Keratinocyte (primary cell): ENCODE results near the gene TMEM163. TPM values are rescaled to one million over a fixed set of nuclear protein-coding genes. Genes with fewer than 3 reads are reported as not detected.

ENCODE experiments used
- DNase-seq: peaks from one replicate; pipeline ENCODE4 v3.0.0-alpha.2; 2011; ENCODE audit warnings: low read depth, missing footprints, low spot score
- FAIRE-seq: peaks from 2 replicates; lab custom pipeline; 2011; peaks lifted over from hg19 to GRCh38; lab: Jason Lieb, UNC
- H2AFZ ChIP-seq: 2 replicates; pipeline ENCODE4 v1.6.0; 2012; ENCODE audit warnings: low read length, control low read depth, inconsistent platforms; ENCODE audit not compliant: control insufficient read depth
- H3K27ac ChIP-seq: 2 replicates; pipeline ENCODE4 v1.5.1; 2011; ENCODE audit warnings: low read length; ENCODE audit not compliant: control insufficient read depth, insufficient read depth
- H3K27me3 ChIP-seq: 3 replicates; pipeline ENCODE4 v1.6.0; 2011; ENCODE audit warnings: low read length; ENCODE audit not compliant: control insufficient read depth, insufficient read depth; ENCODE audit errors: extremely low read depth
- H3K36me3 ChIP-seq, 2 experiments: 2 replicates in 1 of 2; 3 replicates in 1 of 2; pipeline ENCODE4 v1.5.1; 2011; ENCODE audit warnings: low read length in 2 of 2, mild to moderate bottlenecking in 1 of 2; ENCODE audit not compliant: control insufficient read depth in 2 of 2, insufficient read depth in 2 of 2; ENCODE audit errors: extremely low read depth in 1 of 2
- H3K4me1 ChIP-seq: 3 replicates; pipeline ENCODE4 v1.5.1; 2011; ENCODE audit warnings: low read length; ENCODE audit not compliant: control insufficient read depth, insufficient read depth; ENCODE audit errors: extremely low read depth
- H3K4me2 ChIP-seq: 3 replicates; pipeline ENCODE4 v1.6.0; 2011; ENCODE audit warnings: low read depth, low read length; ENCODE audit not compliant: control insufficient read depth, insufficient read depth; ENCODE audit errors: extremely low read depth
- H3K4me3 ChIP-seq, 3 experiments: fragments of 200-600 bp in 1 of 3; sonication (generic) in 1 of 3; 2 replicates in 2 of 3; 3 replicates in 1 of 3; pipeline ENCODE4 v1.5.1; 2011 to 2016; ENCODE audit warnings: low read length in 3 of 3, mild to moderate bottlenecking in 3 of 3, control low read depth in 2 of 3, inconsistent platforms in 1 of 3, low read depth in 1 of 3, mixed read lengths in 1 of 3, mixed run types in 1 of 3, moderate library complexity in 1 of 3; ENCODE audit not compliant: control insufficient read depth in 2 of 3, insufficient read depth in 2 of 3; ENCODE audit errors: extremely low read depth in 1 of 3
- H3K79me2 ChIP-seq: 2 replicates; pipeline ENCODE4 v1.6.0; 2012; ENCODE audit warnings: low read length; ENCODE audit not compliant: control insufficient read depth, insufficient read depth
- H3K9ac ChIP-seq: 3 replicates; pipeline ENCODE4 v1.6.0; 2011; ENCODE audit warnings: low read length; ENCODE audit not compliant: control insufficient read depth, insufficient read depth; ENCODE audit errors: extremely low read depth
- H3K9me1 ChIP-seq: 3 replicates; pipeline ENCODE4 v1.6.0; 2011; ENCODE audit warnings: low read length; ENCODE audit not compliant: control insufficient read depth, insufficient read depth; ENCODE audit errors: extremely low read depth
- H3K9me3 ChIP-seq: 2 replicates; pipeline ENCODE4 v1.5.1; 2012; ENCODE audit warnings: low read depth, low read length; ENCODE audit not compliant: control insufficient read depth
- H4K20me1 ChIP-seq: 3 replicates; pipeline ENCODE4 v1.6.0; 2011; ENCODE audit warnings: low read length; ENCODE audit not compliant: control insufficient read depth, insufficient read depth; ENCODE audit errors: extremely low read depth
- CTCF ChIP-seq, 3 experiments: IDR thresholded peaks in 1 of 3; conservative IDR thresholded peaks in 1 of 3; optimal IDR thresholded peaks in 1 of 3; 2 replicates in 2 of 3; 3 replicates in 1 of 3; pipeline versions ENCODE3 to v1.5.1; 2011; ENCODE audit warnings: low read length in 3 of 3, mild to moderate bottlenecking in 3 of 3, moderate library complexity in 2 of 3, control low read depth in 1 of 3, inconsistent platforms in 1 of 3; ENCODE audit not compliant: insufficient read depth in 2 of 3; ENCODE audit errors: extremely low read depth in 1 of 3
- EZH2 ChIP-seq: IDR thresholded peaks from one replicate; pipeline ENCODE4 v1.6.1; 2012; ENCODE audit warnings: inconsistent platforms, mild to moderate bottlenecking, low read length, moderate library complexity
- dilution Hi-C: fragments of 300-500 bp; cut with MboI; formaldehyde crosslinking; loops from one replicate; pipeline ENCODE4 v1.7.0; 2020; ENCODE audit warnings: low sequenced_read_pairs; ENCODE audit not compliant: extremely low pct_ligation_motif_present
- polyA plus RNA-seq, 5 experiments: library from polyadenylated mRNA; depleted of rRNA in 3 of 5; stranded (reverse) in 3 of 5; stranded (forward) in 1 of 5; unstranded in 1 of 5; fragments of >200 nt; gene quantifications; 1 replicate in 1 of 5; 2 replicates in 3 of 5; 3 replicates in 1 of 5; pipeline versions ENCODE4 v1.2.1 to v1.2.3, GENCODE V29; 2011 to 2012; ENCODE audit warnings: missing spikeins in 2 of 5, low read depth in 1 of 5, low replicate concordance in 1 of 5

The TMEM163 gene
- polyA plus RNA-seq, 1 donor (not counting 4 experiments of a cell fraction or from before 2014, with no cell fraction given): not detected

DNA sequence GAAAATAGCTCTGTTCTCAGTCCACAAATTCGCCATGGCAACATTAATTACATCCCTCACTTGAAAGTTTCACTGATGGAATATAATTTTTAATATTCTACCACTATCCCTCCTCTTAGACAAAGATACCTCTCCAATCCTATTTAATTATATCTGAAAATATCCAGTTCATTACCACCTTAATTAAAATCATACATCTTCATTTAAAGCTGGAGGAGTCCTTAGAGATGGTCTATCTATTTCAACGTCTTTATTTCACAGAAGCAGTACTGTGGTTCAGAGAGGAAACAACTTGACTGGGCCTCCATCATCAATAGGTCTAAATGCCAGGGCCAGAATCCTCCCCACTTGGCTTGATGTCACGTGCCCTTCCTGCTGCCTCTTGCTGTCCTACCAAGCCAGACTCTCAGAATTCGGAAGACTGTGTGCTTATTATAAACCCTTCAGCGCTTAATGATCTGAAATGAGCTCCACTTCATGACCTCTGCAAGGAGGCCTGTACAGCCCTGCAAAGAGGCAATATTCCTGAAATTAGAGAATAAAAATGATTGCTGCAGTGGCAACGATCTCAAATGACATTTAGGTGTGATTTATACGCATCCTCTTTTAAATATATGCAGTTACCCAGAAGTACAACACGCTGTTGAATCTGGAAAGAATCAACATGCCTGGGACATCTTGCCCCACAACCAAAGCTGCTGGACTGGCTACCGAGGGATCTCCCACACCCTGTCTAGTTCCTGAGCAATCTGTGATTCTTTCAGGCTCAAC lies 146.3 kb downstream of the TMEM163 start:
- no peak for FAIRE-seq
- no peak overlapping the region for H3K9ac ChIP-seq
- dilution Hi-C loops: no loop called here

GRCh38 chr2:134570676-134571075 lies 148.1 kb downstream of the TMEM163 start:
- Histone ChIP-seq H3K4me2 (no peak overlapping the region), H3K4me3 (no peak overlapping the region), H2AFZ (no peak overlapping the region), H3K79me2 (no peaks in the 10 kb centered on the region), H3K9me1 (no peaks in the 10 kb centered on the region), H4K20me1 (no peaks in the 10 kb centered on the region), H3K4me1 (no peaks in the 10 kb centered on the region), H3K27me3 (no peaks in the 10 kb centered on the region), H3K9me3 (no peaks in the 10 kb centered on the region), H3K36me3 (no peaks in the 10 kb centered on the region), H3K9ac (no peak overlapping the region), H3K27ac (no peak overlapping the region)
- no peak for DNase-seq
- dilution Hi-C loops: no loop called here
- no peak for FAIRE-seq
- TF ChIP-seq EZH2: no peak
- no peak for TF ChIP-seq CTCF (optimal IDR thresholded peaks at IDR 0.05 in 1 of 3, IDR thresholded peaks at IDR 0.05 in 1 of 3, conservative IDR thresholded peaks at IDR 0.05 in 1 of 3; ENCODE audit: extremely low read depth in 1 of 3, insufficient read depth in 2 of 3, low read length in 3 of 3)

More for the DNA sequence above, 146.3 kb downstream of the TMEM163 start:
- TF ChIP-seq EZH2: no peak
- TF ChIP-seq CTCF (optimal IDR thresholded peaks at IDR 0.05 in 1 of 3, IDR thresholded peaks at IDR 0.05 in 1 of 3, conservative IDR thresholded peaks at IDR 0.05 in 1 of 3; ENCODE audit: extremely low read depth in 1 of 3, insufficient read depth in 2 of 3, low read length in 3 of 3): no peak
- no peak for DNase-seq
- Histone ChIP-seq H2AFZ (no peak overlapping the region), H3K4me3 (no peak overlapping the region), H3K79me2 (no peaks in the 10 kb centered on the region), H3K27me3 (no peaks in the 10 kb centered on the region), H4K20me1 (no peaks in the 10 kb centered on the region), H3K36me3 (no peaks in the 10 kb centered on the region), H3K4me1 (no peaks in the 10 kb centered on the region), H3K9me3 (no peaks in the 10 kb centered on the region), H3K27ac (no peak overlapping the region), H3K4me2 (no peak overlapping the region), H3K9me1 (no peaks in the 10 kb centered on the region)
